GM18867 (cell line): ENCODE data around the gene SLC22A15.
A peak's percentile ranks its signal among the peaks of the same experiment; 100 is the strongest.
"Not testable (repeated sequence)": the region's sequence is repeated elsewhere in the genome, so short reads cannot be mapped to it uniquely, and the experiment has no call there.

Experiments used
- ATAC-seq: cut with Tn5 transposase; IDR thresholded peaks from one replicate; pipeline ENCODE4 v1.9.1; 2021; ENCODE audit warnings: mild to moderate bottlenecking, moderate library complexity; ENCODE audit not compliant: unreplicated experiment

The SLC22A15 gene

GRCh38 chr1:115976062-115976920, at the start of gene SLC22A15:
SLC22A15 (plus strand) TSS chr1:115976513; CDS start chr1:115976628, 115 bp downstream.
- peak; percentile 92 for ATAC-seq

DNA sequence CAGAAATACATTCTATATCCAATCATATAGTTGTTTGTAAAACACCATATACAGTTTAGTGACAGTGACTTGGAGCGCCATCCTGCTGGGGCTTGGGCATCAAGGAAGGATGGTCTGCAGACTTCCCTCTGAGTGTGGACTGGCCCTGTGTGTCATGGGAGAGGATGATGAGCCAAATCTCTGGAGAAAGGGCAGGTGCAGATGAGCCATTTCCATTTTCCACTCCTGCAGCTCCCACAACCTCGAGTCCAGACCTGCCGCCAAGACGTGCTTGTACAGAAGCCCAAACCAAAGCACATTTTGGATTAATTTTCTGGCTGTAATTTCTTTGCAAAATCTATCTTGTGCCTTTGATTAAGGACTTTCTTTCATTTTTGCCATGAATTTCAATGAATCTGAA, 48.3 kb upstream of the SLC22A15 start:
- ATAC-seq: no peak

DNA sequence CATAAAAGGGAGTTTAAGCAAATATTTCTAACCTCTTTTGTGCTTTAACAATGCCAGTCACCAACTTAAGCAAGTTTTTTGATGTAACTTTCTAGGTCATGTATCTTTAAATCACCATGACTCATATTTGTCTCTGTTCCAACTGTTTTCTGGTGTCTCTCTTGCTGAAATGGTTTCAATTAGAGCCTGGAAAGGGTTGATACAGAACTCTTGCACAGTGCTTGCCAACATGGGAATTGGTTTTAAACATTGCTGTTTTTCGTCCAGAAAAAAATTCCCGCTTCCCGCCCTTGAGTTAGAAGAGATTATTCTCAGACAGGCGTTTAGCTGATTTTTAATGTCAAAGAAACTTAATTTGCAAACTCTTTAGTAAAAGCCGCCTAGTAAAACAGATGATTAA, 46.4 kb upstream of the SLC22A15 start:
- ATAC-seq: no peak

GRCh38 chr1:115933625-115934024, 42.7 kb upstream of the SLC22A15 start:
- no peak for ATAC-seq

DNA sequence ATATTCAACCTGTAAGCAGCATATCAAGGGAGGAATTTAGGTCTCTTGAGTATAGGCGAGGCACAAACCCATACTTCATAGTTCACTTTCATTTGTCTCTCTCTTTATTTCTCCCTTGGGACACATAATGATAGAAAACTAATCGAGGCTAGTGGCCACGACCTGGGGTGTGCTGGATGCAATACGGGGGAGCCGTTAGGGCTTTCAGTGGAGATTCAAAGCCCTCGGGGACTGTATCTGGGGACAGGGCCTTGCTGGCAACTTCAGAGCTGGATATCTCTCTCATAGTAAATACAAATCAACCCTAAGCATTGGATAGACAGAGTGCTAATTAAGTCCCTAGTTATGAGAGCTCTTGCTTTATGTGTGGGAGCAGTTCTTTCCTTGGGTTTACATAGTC, 36.9 kb upstream of the SLC22A15 start:
- no peak for ATAC-seq

GRCh38 chr1:115946116-115946515, 30.2 kb upstream of the SLC22A15 start:
- no peak for ATAC-seq

- ATAC-seq: no peak
These were observed 27.2 kb upstream of the SLC22A15 start for GRCh38 chr1:115949156-115949555.

DNA sequence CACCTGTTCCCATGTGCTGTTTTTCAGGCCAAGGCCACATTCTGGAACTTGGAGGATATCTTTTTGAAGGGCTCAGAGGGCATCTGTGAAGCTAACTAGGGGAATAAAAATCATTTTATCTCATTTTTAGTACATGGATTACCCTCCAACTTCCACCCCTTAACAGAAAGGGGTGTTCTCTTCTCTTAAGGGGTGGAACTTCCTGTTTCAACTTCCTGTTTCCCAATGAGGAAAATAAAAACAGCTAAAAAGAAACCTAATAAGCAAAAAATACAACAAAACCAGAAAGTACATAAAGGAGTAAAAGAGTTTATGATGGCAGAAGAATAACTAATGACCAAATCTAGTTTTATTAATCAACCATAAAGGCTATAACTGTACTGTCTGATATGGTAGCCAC, 24.8 kb upstream of the SLC22A15 start:
- ATAC-seq: no peak

GRCh38 chr1:115952547-115952946, 23.8 kb upstream of the SLC22A15 start:
- no peak for ATAC-seq

GRCh38 chr1:115953180-115953579, 23.1 kb upstream of the SLC22A15 start:
- ATAC-seq: no peak

DNA sequence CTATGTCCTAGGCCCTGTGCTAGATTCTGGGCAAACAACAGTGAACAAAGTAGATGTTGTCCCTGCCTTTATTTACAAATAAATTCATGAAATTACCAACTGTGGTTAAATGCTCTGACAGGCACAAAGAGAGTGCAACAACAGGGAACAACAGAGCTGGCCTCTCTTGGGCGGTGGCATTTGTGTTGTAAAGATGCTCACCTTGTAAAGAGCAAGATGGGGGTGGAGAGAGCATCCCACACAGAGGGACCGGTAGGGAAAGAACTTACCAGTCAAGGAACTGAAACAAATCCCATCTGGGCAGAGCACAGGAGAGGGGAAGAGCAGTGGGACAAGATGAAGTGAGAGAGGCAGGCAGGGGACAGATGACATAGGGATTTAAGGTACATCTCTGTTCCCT, 21.6 kb upstream of the SLC22A15 start:
- no peak for ATAC-seq

- ATAC-seq: no peak
These were observed 21.1 kb upstream of the SLC22A15 start for GRCh38 chr1:115955228-115955627.

GRCh38 chr1:115958866-115959265, 17.4 kb upstream of the SLC22A15 start:
- ATAC-seq: no peak

- no peak for ATAC-seq
These were observed 6.8 kb upstream of the SLC22A15 start for GRCh38 chr1:115969509-115969908.

DNA sequence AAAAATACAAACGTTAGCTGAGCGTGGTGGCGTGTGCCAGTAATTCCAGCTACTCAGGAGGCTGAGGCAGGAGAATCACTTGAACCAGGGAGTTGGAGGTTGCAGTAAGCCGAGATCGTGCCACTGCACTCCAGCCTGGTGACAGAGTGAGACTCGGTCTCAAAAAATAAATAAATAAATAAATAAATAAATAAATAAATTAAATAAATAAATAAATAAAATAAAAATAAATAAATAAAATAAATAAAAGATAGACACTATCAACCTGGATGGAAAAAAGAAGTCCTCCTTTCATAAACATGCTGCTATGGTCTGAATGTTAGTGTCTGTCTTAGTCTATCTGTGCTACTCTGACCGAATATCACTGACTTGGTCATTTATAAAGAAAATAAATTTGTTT, 4.5 kb upstream of the SLC22A15 start:
- ATAC-seq: not testable (repeated sequence)

DNA sequence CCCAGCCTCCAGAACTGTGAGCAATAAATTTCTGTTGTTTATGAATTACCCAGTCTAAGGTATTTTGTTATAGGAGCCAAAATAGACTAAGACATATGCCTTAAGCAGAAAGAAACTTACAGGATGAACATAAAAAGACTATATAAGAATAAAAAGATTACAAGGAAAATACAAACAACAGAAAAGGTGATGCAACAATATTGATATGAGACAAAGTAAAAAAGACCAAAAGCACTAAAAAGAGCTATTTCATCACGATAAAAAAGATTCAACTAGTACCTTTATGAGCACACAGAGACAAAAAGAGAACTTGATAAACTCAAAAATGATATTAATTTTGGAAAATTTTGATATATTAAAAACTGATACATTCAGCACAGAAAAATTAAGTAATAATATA, 3.2 kb upstream of the SLC22A15 start:
- ATAC-seq: no peak

DNA sequence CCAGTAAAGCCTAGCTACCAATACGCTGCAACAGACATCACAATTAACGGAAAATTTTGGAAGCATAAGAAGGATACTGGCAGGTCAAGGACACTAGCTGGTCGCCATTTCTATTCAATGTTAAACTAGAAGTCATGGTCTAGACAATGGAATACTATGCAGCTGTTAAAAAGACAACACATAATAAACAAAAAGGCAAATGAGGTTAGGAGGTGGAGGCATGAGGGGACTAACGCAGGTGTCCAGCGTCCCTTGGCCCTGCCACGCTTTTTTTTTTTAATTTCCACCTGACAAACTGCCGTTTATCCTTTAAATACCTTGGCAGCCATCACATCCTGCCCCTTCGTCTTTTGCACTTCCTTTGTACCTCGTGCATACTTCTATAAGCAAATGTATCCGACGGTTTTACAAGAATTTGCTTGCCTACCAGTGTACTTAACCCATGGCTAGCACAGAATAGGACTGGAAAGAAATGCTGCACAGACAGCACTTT, 698 bp upstream of the SLC22A15 start:
- ATAC-seq: no peak

GRCh38 chr1:115976921-115977498, 697 bp downstream of the SLC22A15 start:
- no peak for ATAC-seq

DNA sequence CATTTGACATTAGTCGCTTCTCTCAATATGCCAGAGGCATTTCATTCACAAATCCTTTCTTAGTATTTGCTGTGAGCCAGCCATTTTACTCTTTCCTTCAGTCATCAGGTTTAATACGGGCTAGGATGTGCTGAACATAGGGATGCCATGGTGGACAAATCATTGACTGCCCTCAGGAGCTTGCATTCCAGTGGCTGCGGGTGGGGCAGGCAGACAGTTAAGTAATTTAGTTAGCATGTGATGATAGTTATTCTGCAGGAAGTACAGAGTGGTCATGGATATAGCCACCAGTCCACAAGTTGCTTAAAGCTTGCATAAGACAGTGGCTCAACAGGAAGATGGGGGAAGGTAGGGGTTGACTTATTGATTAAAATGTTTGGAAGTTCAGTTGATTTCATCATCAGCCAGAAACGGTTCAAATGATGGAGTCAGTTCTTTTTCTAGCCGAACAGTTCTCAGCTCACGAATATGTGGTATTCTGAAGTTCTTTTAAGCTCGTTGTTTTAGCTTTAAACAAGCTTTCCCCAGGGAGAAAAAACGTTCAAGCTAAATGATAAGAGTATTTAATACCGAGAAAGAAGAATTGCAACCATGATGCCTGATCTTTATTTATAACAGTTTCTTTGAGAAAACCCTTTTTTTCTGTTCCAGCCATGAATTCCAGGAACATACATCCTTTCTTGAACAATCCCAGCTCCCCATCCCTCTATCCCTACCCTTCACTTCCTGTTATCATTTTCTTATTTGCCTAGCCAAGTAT, 1.4 kb downstream of the SLC22A15 start:
- no peak for ATAC-seq

- no peak for ATAC-seq
These were observed 2.1 kb downstream of the SLC22A15 start for GRCh38 chr1:115978292-115978941.

DNA sequence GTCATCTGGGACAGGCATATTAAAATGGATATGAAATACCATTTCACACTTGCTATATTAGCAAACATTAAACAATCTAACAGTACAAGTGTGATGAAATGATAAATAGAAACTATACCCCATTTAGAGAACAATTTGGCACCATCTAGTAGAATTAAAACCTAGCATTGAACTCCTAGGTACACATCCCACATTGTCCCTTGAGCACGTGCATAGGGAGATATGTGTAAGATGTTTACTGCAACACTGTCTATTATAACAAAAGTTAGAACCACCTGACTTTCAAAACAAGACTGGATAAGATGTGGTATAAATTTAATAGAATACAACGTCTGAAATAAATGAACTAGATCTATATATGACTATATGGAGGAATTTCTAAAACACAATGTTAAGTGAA, 3.8 kb downstream of the SLC22A15 start:
- no peak for ATAC-seq
